HCT116 (cell line): ENCODE data around the gene TCF7L1. TPM values are rescaled to one million over a fixed set of nuclear protein-coding genes. Genes with fewer than 3 reads are reported as not detected.

Source experiments
- ATAC-seq: fragments of 200-7000 bp; cut with Tn5 transposase; 2 replicates; pipeline ENCODE4 v1.9.1; 2020; ENCODE audit warnings: mild to moderate bottlenecking, moderate library complexity
- BruUV-seq: library from RNA; stranded (reverse); fragments of 400-500 nt; replicated peaks from 2 replicates; lab custom pipeline; 2021; lab: Mats Ljungman, UMichigan
- CTCF ChIA-PET: fragments of 300-600 bp; sonication (Branson Sonifier 250); formaldehyde crosslinking; loops from one replicate; lab custom pipeline; 2021; ENCODE audit warnings: antibody characterized with exemption; lab: Charles Lee
- POLR2A ChIA-PET: fragments of 300-600, 350-600 bp; sonication (Branson Sonifier 250); formaldehyde crosslinking; loops from one replicate; lab custom pipeline; 2021; ENCODE audit warnings: antibody characterized with exemption; lab: Charles Lee
- RAD21 ChIA-PET, 2 experiments: fragments of 300-600 bp; sonication (Branson Sonifier 250); formaldehyde crosslinking; loops; one replicate each; lab custom pipeline; 2023; ENCODE audit warnings: low total read pairs in 2 of 2; ENCODE audit not compliant: uncharacterized antibody in 2 of 2, unreplicated experiment in 2 of 2, low non-redundant PET in 1 of 2; lab: Charles Lee
- DNase-seq: peaks from one replicate; pipeline ENCODE4 v3.0.0-alpha.2; 2010; ENCODE audit warnings: low read depth, low spot score
- H2AFZ ChIP-seq: fragments of 200-600 bp; shearing (Covaris generic), sonication (generic); 2 replicates; pipeline ENCODE4 v1.6.1; 2017; ENCODE audit warnings: low read depth, mixed run types, mixed read lengths, antibody characterized with exemption, low read length; ENCODE audit not compliant: poor library complexity, severe bottlenecking
- H3K27ac ChIP-seq: 2 replicates; pipeline ENCODE4 v1.5.1; 2012; ENCODE audit warnings: low read depth, low read length
- H3K27me3 ChIP-seq: fragments of 200-600 bp; sonication (generic); 2 replicates; pipeline ENCODE4 v1.6.1; 2016; ENCODE audit warnings: mixed run types, low read length, mixed read lengths; ENCODE audit not compliant: insufficient read depth
- H3K36me3 ChIP-seq, 2 experiments: fragments of 200-500 bp in 1 of 2; fragments of 200-600 bp in 1 of 2; sonication (Bioruptor generic) in 1 of 2; sonication (generic) in 1 of 2; 2 replicates each; pipeline versions ENCODE4 v1.5.1 to v1.6.1; 2014 to 2016; ENCODE audit warnings: low read length in 2 of 2, inconsistent platforms in 1 of 2, mixed read lengths in 1 of 2, mixed run types in 1 of 2; ENCODE audit not compliant: insufficient read depth in 2 of 2, control insufficient read depth in 1 of 2
- H3K4me1 ChIP-seq, 2 experiments: fragments of 200-600 bp in 1 of 2; sonication (generic) in 1 of 2; 2 replicates each; pipeline versions ENCODE4 v1.5.1 to v1.6.1; 2012 to 2017; ENCODE audit warnings: low read length in 2 of 2, inconsistent platforms in 1 of 2, mild to moderate bottlenecking in 1 of 2, mixed read lengths in 1 of 2, mixed run types in 1 of 2, moderate library complexity in 1 of 2; ENCODE audit not compliant: insufficient read depth in 2 of 2, control insufficient read depth in 1 of 2
- H3K4me2 ChIP-seq: fragments of 200-600 bp; sonication (generic); 2 replicates; pipeline ENCODE4 v1.6.1; 2017; ENCODE audit warnings: mixed run types, low read length, mixed read lengths
- H3K4me3 ChIP-seq, 2 experiments: fragments of 200-600 bp in 1 of 2; sonication (generic) in 1 of 2; replicated peaks in 1 of 2; 2 replicates each; pipeline ENCODE4 v1.5.1; 2011 to 2016; ENCODE audit warnings: low read length in 2 of 2, control low read depth in 1 of 2, low read depth in 1 of 2, mild to moderate bottlenecking in 1 of 2, mixed read lengths in 1 of 2, mixed run types in 1 of 2
- H3K79me2 ChIP-seq: fragments of 200-600 bp; sonication (generic); 2 replicates; pipeline ENCODE4 v1.6.1; 2017; ENCODE audit warnings: mild to moderate bottlenecking, mixed run types, low read length, moderate library complexity, mixed read lengths; ENCODE audit not compliant: insufficient read depth
- H3K9ac ChIP-seq: fragments of 200-600 bp; sonication (generic); 2 replicates; pipeline ENCODE4 v1.6.1; 2016; ENCODE audit warnings: low read length, mixed read lengths
- H3K9me2 ChIP-seq: fragments of 200-600 bp; sonication (generic), shearing (Covaris generic); 2 replicates; pipeline ENCODE4 v1.6.1; 2017; ENCODE audit warnings: mixed run types, mild to moderate bottlenecking, moderate library complexity; ENCODE audit not compliant: insufficient read depth
- H3K9me3 ChIP-seq, 2 experiments: fragments of 200-500 bp in 1 of 2; fragments of 200-600 bp in 1 of 2; sonication (Bioruptor generic) in 1 of 2; sonication (generic) in 1 of 2; 2 replicates each; pipeline ENCODE4 v1.6.1; 2014 to 2017; ENCODE audit warnings: low read length in 2 of 2, mixed read lengths in 2 of 2, inconsistent platforms in 1 of 2, low read depth in 1 of 2, mild to moderate bottlenecking in 1 of 2, mixed run types in 1 of 2, moderate library complexity in 1 of 2; ENCODE audit not compliant: control insufficient read depth in 1 of 2, insufficient read depth in 1 of 2
- H4K20me1 ChIP-seq: fragments of 200-600 bp; sonication (generic), shearing (Covaris generic); 2 replicates; pipeline ENCODE4 v1.6.1; 2017; ENCODE audit warnings: mixed run types, mild to moderate bottlenecking, moderate library complexity; ENCODE audit not compliant: insufficient read depth
- CBX3 ChIP-seq: IDR thresholded peaks from 2 replicates; pipeline ENCODE4 v1.6.1; 2012; ENCODE audit warnings: low read depth
- CEBPB ChIP-seq: IDR thresholded peaks from 2 replicates; pipeline ENCODE4 v1.6.1; 2012; ENCODE audit warnings: low read depth
- CTCF ChIP-seq, 3 experiments: fragments of 200-600 bp in 1 of 3; sonication (generic) in 1 of 3; IDR thresholded peaks in 2 of 3; conservative IDR thresholded peaks in 1 of 3; 2 replicates each; pipeline ENCODE4 v1.5.1; 2012 to 2017; ENCODE audit warnings: low read depth in 2 of 3, low read length in 2 of 3, antibody characterized with exemption in 1 of 3, borderline replicate concordance in 1 of 3, control low read depth in 1 of 3, mild to moderate bottlenecking in 1 of 3, mixed read lengths in 1 of 3, mixed run types in 1 of 3, moderate library complexity in 1 of 3; ENCODE audit not compliant: insufficient read depth in 1 of 3
- EGR1 ChIP-seq: IDR thresholded peaks from 2 replicates; pipeline ENCODE4 v1.6.1; 2012; ENCODE audit warnings: low read depth
- ELF1 ChIP-seq: IDR thresholded peaks from 2 replicates; pipeline ENCODE4 v1.6.1; 2012; ENCODE audit warnings: low read depth, borderline replicate concordance
- EZH2 ChIP-seq: fragments of 200-600 bp; sonication (generic); IDR thresholded peaks from 2 replicates; pipeline ENCODE4 v1.6.1; 2017; ENCODE audit warnings: antibody characterized with exemption, mixed run types
- JUND ChIP-seq: IDR thresholded peaks from 2 replicates; pipeline ENCODE4 v1.6.1; 2012
- MAX ChIP-seq: IDR thresholded peaks from 2 replicates; pipeline ENCODE4 v1.6.1; 2012
- POLR2A ChIP-seq: IDR thresholded peaks from 2 replicates; pipeline ENCODE4 v1.7.0; 2011; ENCODE audit warnings: borderline replicate concordance; ENCODE audit not compliant: insufficient read depth, insufficient read length; ENCODE audit errors: extremely low read depth
- RAD21 ChIP-seq: IDR thresholded peaks from 2 replicates; pipeline ENCODE4 v1.6.1; 2012; ENCODE audit warnings: low read depth, mild to moderate bottlenecking
- REST ChIP-seq: IDR thresholded peaks from 2 replicates; pipeline ENCODE4 v1.6.1; 2012; ENCODE audit warnings: low read depth
- SIN3A ChIP-seq: IDR thresholded peaks from 2 replicates; pipeline ENCODE4 v1.6.1; 2012; ENCODE audit warnings: low read depth
- SP1 ChIP-seq: IDR thresholded peaks from 2 replicates; pipeline ENCODE4 v1.6.1; 2012; ENCODE audit warnings: low read depth
- SRF ChIP-seq: IDR thresholded peaks from 2 replicates; pipeline ENCODE4 v1.6.1; 2012; ENCODE audit warnings: low read depth
- TCF7L2 ChIP-seq: IDR thresholded peaks from 2 replicates; pipeline ENCODE4 v1.7.0; 2011; ENCODE audit warnings: borderline replicate concordance, inconsistent platforms; ENCODE audit not compliant: insufficient read depth, insufficient read length; ENCODE audit errors: extremely low read depth
- YY1 ChIP-seq: IDR thresholded peaks from 2 replicates; pipeline ENCODE4 v1.6.1; 2011; ENCODE audit warnings: low read length, low read depth, moderate library complexity, mild to moderate bottlenecking; ENCODE audit not compliant: insufficient replicate concordance; ENCODE audit errors: extremely low read depth
- ZBTB33 ChIP-seq: IDR thresholded peaks from 2 replicates; pipeline ENCODE4 v1.6.1; 2011; ENCODE audit warnings: mild to moderate bottlenecking, low read length, moderate library complexity; ENCODE audit not compliant: insufficient replicate concordance; ENCODE audit errors: extremely low read depth
- ZFX ChIP-seq: fragments of 450-650 bp; IDR thresholded peaks from 2 replicates; pipeline ENCODE4 v1.6.1; 2017
- intact Hi-C: fragments of 100-400 bp; cut with micrococcal nuclease; formaldehyde crosslinking; loops from 2 replicates; pipeline ENCODE4 v1.10.0; 2022
- total RNA-seq: library from RNA; stranded (reverse); gene quantifications from one replicate; pipeline ENCODE4 v1.2.1, GENCODE V29; 2021; ENCODE audit not compliant: unreplicated experiment

TCF7L1 gene
- total RNA-seq, 1 experiment from 2014 or later = 10.3 TPM

GRCh38 chr2:85181844-85182456, 48.8 kb downstream of the TCF7L1 start:
- no peak for DNase-seq
- Histone ChIP-seq H4K20me1 (no peaks in the 10 kb centered on the region), H3K27ac (no peak overlapping the region), H3K27me3 (no peaks in the 10 kb centered on the region), H3K9me3 (no peaks in the 10 kb centered on the region), H2AFZ (no peak overlapping the region), H3K79me2 (no peaks in the 10 kb centered on the region), H3K9me2 (no peaks in the 10 kb centered on the region), H3K36me3 (no peaks in the 10 kb centered on the region), H3K4me2 (no peak overlapping the region), H3K9ac (no peak overlapping the region), H3K4me1 (no peaks in the 10 kb centered on the region), H3K4me3 (no peak overlapping the region)
- ChIA-PET RAD21 (no interaction called here), POLR2A (no interaction called here), CTCF (no interaction called here)
- TF ChIP-seq YY1 (no peak), CEBPB (no peak), ZBTB33 (no peak), ELF1 (no peak), EGR1 (no peak), SIN3A (no peak), CTCF (IDR thresholded peaks at IDR 0.05 in 2 of 3, conservative IDR thresholded peaks at IDR 0.05 in 1 of 3; ENCODE audit: borderline replicate concordance in 1 of 3, insufficient read depth in 1 of 3, low read depth in 2 of 3, low read length in 2 of 3) (no peak), MAX (no peak), EZH2 (no peak), CBX3 (no peak), JUND (no peak), TCF7L2 (no peak), SP1 (no peak), SRF (no peak), POLR2A (no peak), ZFX (no peak), RAD21 (no peak), REST (no peak)
- intact Hi-C loops = no loop called here
- BruUV-seq = no TSS peak
- no peak for ATAC-seq
